ENCODE data around the gene ENAM.
"Not testable (repeated sequence)": the region's sequence is repeated elsewhere in the genome, so short reads cannot be mapped to it uniquely, and the experiment has no call there.

ENAM gene

GRCh38 chr4:70680934-70681333 is 52.4 kb downstream of the ENAM start:
- DNase-seq, result no peak

- no peak for DNase-seq
Observed at GRCh38 chr4:70681704-70682103, 53.2 kb downstream of the ENAM start.

- not testable (repeated sequence) for DNase-seq
Observed at GRCh38 chr4:70682142-70682541, 53.6 kb downstream of the ENAM start.

DNA sequence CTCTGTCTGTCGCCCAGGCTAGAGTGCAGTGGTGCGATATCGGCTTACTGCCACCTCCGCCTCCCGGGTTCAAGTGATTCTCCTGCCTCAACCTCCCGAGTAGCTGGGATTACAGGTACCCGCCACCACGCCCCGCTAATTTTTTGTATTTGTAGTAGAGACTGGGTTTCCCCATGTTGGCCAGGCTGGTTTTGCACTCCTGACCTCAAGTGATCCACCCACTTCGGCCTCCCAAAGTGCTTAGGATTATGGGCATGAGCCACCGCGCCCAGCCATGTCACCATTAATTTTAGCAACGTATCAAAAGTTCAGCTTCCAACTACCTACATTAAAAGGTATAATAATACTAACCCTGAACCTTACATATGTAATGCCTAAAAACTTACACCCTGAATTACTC is 58.8 kb downstream of the ENAM start:
- DNase-seq, result peak; percentile 21 to 32

DNA sequence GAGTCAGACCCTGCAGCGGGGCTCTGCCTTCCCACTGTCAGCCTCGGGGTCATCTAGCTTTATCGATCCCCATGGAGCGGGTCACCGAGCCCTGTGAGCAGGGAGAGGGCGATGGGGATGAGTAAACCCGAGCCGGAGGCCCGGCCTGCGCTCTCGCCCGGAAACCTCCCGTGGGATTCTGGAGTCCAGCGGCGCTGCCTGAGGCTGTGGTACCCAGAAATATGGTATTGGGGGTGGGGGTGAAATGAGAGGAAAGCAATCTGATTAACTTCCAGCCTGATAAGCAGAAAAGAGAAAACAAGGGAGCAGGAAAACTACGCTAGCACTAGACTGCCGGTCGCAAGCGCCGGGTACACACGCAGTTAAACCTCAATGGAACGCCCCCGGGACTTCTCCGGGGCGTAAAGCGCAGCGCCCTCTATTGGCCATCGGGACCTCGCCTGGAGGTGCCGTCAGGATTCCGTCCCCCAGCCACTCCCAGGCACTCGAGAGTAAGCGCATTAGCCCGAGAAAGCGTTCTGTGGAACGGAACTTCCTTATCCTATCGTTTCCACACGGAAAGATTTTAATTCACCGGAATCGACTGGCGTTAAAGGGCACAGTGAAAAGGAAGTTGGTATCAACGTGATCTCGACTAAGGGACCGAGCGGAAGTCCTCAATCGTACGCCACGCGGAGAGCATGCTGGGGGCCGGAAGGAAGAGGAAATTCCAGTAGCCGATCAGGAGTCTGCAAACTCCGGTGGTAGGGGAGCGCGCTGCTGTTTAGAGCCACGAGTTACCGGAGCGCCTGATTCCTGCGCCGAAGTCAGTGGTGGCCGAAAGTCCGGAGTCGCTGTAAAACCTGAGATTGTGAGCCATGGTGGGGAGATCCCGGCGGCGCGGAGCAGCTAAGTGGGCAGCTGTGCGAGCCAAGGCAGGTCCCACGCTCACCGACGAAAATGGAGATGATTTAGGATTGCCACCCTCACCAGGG is 59.6 kb downstream of the ENAM start, which contains the start of gene UTP3:
Gene UTP3 (plus strand): TSS at position 712 of the 974 bp plus-strand sequence. CDS start 146 bp downstream, at position 858.
- peak; percentile 95 to 96 for DNase-seq

DNA sequence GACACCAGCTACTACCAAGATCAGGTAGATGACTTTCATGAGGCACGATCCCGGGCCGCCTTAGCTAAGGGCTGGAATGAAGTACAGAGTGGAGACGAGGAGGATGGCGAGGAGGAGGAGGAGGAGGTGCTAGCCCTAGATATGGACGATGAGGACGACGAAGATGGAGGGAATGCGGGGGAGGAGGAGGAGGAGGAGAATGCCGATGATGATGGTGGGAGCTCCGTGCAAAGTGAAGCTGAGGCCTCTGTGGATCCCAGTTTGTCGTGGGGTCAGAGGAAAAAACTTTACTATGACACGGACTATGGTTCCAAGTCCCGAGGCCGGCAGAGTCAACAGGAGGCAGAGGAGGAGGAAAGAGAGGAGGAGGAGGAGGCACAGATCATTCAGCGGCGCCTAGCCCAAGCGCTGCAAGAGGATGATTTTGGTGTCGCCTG is 60.3 kb downstream of the ENAM start:
- DNase-seq, result peak; percentile 37 to 44

DNA sequence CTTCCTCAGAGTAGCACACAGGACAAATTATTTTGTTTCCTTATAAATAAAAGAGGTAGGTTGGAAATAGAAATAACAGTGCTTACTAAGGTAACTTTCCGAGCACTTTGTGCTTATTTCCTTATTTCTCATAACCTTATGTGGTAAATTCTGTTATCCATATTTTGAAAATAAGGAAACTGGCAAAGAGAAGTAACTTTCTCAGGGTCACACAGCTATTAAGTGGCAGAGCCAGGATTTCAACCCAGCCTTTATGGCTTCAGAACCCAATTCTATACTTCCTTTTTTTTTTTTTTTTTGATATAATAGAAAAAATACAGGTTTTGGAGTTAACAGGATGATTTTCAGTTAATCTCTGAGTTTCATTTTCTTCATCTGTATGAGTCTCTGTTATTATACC is 63.1 kb downstream of the ENAM start:
- DNase-seq, result no peak

DNA sequence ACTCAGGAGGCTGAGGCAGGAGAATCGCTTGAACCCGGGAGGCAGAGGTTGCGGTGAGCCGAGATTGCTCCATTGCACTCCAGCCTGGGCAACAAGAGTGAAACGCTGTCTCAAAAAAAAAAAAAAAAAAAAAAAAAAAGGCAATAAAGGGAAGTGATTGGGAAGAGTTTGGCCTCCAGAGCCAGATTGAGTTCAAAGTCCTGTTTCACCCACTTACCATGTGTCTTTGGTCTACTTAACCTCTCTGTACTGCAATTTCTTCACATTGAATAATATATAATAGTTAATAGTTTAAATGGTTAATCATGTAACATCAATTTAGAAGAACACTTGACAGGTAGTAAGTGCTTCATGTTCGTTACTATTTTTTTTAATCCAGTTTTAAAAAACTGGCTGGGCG is 66.1 kb downstream of the ENAM start:
- not testable (repeated sequence) for DNase-seq

All from activated CD4-positive, alpha-beta T cell treated with anti-CD3 and anti-CD28 coated beads, Interleukin-2, amount 50 U/mL, for 48 hours (primary cell).